ENCODE measurements around the gene CDKL1.

CDKL1 gene

GRCh38 chr14:50285861-50286260, 110.8 kb downstream of the CDKL1 start:
- in situ Hi-C loops (cut with MboI; ENCODE audit: low sequenced_read_pairs) = no loop called here
